Peyer's patch (tissue), 4 donors: ENCODE measurements around the gene CLDN9. TPM values are rescaled to one million over a fixed set of nuclear protein-coding genes. Genes with fewer than 3 reads are reported as not detected.

Source experiments
- DNase-seq, 3 donors: peaks; one replicate each; pipeline ENCODE4 v3.0.0-alpha.2; 2017 to 2019
- H3K27ac ChIP-seq, 4 donors: fragments of 200-600 bp; sonication (generic); one replicate each; pipeline ENCODE4 v1.5.1; 2016 to 2019
- H3K27me3 ChIP-seq, 2 donors: fragments of 200-600 bp; sonication (generic); one replicate each; pipeline ENCODE4 v1.5.1; 2019
- H3K36me3 ChIP-seq, 3 donors: fragments of 200-600 bp; sonication (generic); one replicate each; pipeline ENCODE4 v1.5.1; 2016 to 2019
- H3K4me1 ChIP-seq, 4 donors: fragments of 200-600 bp; sonication (generic); one replicate each; pipeline ENCODE4 v1.5.1; 2016 to 2019
- H3K4me3 ChIP-seq, 4 donors: fragments of 200-600 bp; sonication (generic); 1 replicate in 3 of 4; 2 replicates in 1 of 4; pipeline ENCODE4 v1.5.1; 2016 to 2019; ENCODE audit warnings: mild to moderate bottlenecking in 1 of 4
- H3K9me3 ChIP-seq, 4 donors: fragments of 200-600 bp; sonication (generic); one replicate each; pipeline ENCODE4 v1.5.1; 2016 to 2019; ENCODE audit warnings: mild to moderate bottlenecking in 1 of 4
- CTCF ChIP-seq, 6 experiments: fragments of 450-650 bp in 4 of 6; fragments of 200-600 bp in 2 of 6; sonication (generic) in 1 of 6; IDR thresholded peaks; one replicate each; pipeline ENCODE4 v1.5.1; 2017 to 2019; ENCODE audit warnings: antibody characterized with exemption in 6 of 6, mild to moderate bottlenecking in 3 of 6, moderate library complexity in 1 of 6
- POLR2A ChIP-seq, 2 donors: fragments of 450-650 bp; IDR thresholded peaks; one replicate each; pipeline ENCODE4 v1.5.1; 2017; ENCODE audit warnings: antibody characterized with exemption in 2 of 2, mild to moderate bottlenecking in 2 of 2, moderate library complexity in 2 of 2
- total RNA-seq, 4 donors: library from RNA; depleted of rRNA; stranded (reverse); fragments of >200 nt; gene quantifications; one replicate each; pipeline ENCODE4 v1.1.0, GENCODE V29; 2016

Gene CLDN9
- total RNA-seq, 4 donors from 2014 or later = 0.76 to 2.5 (median 1.2) TPM

- H3K36me3 ChIP-seq = no peaks in the 10 kb centered on the region
- no peak overlapping the region for H3K4me3 ChIP-seq
- DNase-seq = no peak
- TF ChIP-seq CTCF (IDR thresholded peaks at IDR 0.05) (no peak), POLR2A (IDR thresholded peaks at IDR 0.05) (no peak)
- no peaks in the 10 kb centered on the region for H3K27me3 ChIP-seq
- no peaks in the 10 kb centered on the region for H3K9me3 ChIP-seq
- peaks cover 0 to 11% (median 4%) of the 10 kb centered on the region in 4 donors for H3K4me1 ChIP-seq
- H3K27ac ChIP-seq = no peak overlapping the region
Observed at GRCh38 chr16:2985893-2986355, 26.8 kb upstream of the CLDN9 start.

GRCh38 chr16:2986623-2987188, 26.0 kb upstream of the CLDN9 start:
- Histone ChIP-seq H3K27ac (no peak overlapping the region), H3K4me3 (no peak overlapping the region), H3K4me1 (peaks cover 0 to 5% (median 2%) of the 10 kb centered on the region in 4 donors), H3K9me3 (no peaks in the 10 kb centered on the region), H3K36me3 (no peaks in the 10 kb centered on the region), H3K27me3 (no peaks in the 10 kb centered on the region)
- TF ChIP-seq CTCF (IDR thresholded peaks at IDR 0.05) (no peak), POLR2A (IDR thresholded peaks at IDR 0.05) (no peak)
- no peak for DNase-seq

GRCh38 chr16:2987286-2987685, 25.4 kb upstream of the CLDN9 start:
- Histone ChIP-seq H3K36me3 (no peaks in the 10 kb centered on the region), H3K27me3 (no peaks in the 10 kb centered on the region), H3K4me1 (peaks cover 0 to 5% (median 2%) of the 10 kb centered on the region in 4 donors), H3K27ac (no peak overlapping the region), H3K4me3 (no peak overlapping the region), H3K9me3 (no peaks in the 10 kb centered on the region)
- TF ChIP-seq POLR2A (IDR thresholded peaks at IDR 0.05) (no peak), CTCF (IDR thresholded peaks at IDR 0.05) (no peak)
- no peak for DNase-seq

GRCh38 chr16:2987833-2988232, 24.9 kb upstream of the CLDN9 start:
- no peak overlapping the region for H3K4me3 ChIP-seq
- H3K4me1 ChIP-seq = peaks cover 0 to 5% (median 2%) of the 10 kb centered on the region in 4 donors
- no peak overlapping the region for H3K27ac ChIP-seq
- no peaks in the 10 kb centered on the region for H3K27me3 ChIP-seq
- DNase-seq = no peak
- no peaks in the 10 kb centered on the region for H3K9me3 ChIP-seq
- H3K36me3 ChIP-seq = no peaks in the 10 kb centered on the region
- TF ChIP-seq POLR2A (IDR thresholded peaks at IDR 0.05) = no peak
- no peak for TF ChIP-seq CTCF (IDR thresholded peaks at IDR 0.05)

- TF ChIP-seq POLR2A (IDR thresholded peaks at IDR 0.05) = no peak
- no peak for TF ChIP-seq CTCF (IDR thresholded peaks at IDR 0.05)
- Histone ChIP-seq H3K4me1 (peaks cover 0 to 5% (median 1%) of the 10 kb centered on the region in 4 donors), H3K9me3 (no peaks in the 10 kb centered on the region), H3K27me3 (no peaks in the 10 kb centered on the region), H3K4me3 (no peak overlapping the region), H3K27ac (no peak overlapping the region), H3K36me3 (no peaks in the 10 kb centered on the region)
- DNase-seq = no peak
Observed at GRCh38 chr16:2988590-2989099, 24.1 kb upstream of the CLDN9 start.
